Skeletal muscle cell (primary cell): ENCODE measurements around the gene APBB2.

Experiments
- DNase-seq: peaks from one replicate; pipeline ENCODE4 v3.0.0-alpha.2; 2010; ENCODE audit warnings: low read depth
- H3K4me3 ChIP-seq: 2 replicates; pipeline ENCODE4 v1.5.1; 2011; ENCODE audit warnings: low read depth, mild to moderate bottlenecking, control low read depth, low read length, moderate library complexity

APBB2 gene

DNA sequence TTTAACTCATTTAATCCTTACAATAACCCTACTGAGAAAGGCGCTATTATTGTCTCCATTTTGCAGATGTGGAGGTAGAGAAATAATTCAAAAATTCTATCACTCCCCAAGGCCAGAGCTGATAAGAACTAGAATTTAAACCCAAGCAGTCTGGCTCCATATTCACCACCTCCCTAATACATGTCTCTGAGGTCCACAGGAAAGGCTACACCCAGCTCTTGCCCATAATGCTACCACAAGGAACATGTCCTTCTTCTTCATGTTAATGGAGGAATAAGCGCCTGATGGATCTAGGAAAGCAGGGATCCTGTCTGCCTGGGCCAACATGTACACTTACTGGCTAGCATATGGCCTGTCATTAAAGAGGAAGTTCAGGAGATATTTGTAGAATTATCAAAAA is 16.3 kb downstream of the APBB2 start:
- H3K4me3 ChIP-seq, result no peak overlapping the region
- no peak for DNase-seq

DNA sequence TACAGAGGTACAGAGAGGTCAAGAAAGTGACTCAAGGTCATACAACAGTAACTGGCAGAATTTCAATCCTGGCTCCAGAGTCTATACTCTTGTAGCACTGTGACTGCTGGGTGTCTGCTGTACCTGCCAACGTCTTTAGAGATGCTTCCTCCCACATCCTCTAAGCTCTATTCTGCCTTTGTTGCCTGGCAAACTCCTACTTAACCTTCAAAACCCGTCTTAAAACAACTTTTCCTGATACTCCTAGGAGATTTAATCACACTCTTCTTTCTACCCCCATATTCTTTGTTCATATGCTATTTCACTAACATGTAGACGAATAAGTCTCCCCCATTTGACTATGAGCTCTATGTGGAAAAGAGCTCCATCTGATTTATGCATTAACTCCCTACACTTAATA is 16.8 kb downstream of the APBB2 start:
- H3K4me3 ChIP-seq, result no peak overlapping the region
- no peak for DNase-seq

DNA sequence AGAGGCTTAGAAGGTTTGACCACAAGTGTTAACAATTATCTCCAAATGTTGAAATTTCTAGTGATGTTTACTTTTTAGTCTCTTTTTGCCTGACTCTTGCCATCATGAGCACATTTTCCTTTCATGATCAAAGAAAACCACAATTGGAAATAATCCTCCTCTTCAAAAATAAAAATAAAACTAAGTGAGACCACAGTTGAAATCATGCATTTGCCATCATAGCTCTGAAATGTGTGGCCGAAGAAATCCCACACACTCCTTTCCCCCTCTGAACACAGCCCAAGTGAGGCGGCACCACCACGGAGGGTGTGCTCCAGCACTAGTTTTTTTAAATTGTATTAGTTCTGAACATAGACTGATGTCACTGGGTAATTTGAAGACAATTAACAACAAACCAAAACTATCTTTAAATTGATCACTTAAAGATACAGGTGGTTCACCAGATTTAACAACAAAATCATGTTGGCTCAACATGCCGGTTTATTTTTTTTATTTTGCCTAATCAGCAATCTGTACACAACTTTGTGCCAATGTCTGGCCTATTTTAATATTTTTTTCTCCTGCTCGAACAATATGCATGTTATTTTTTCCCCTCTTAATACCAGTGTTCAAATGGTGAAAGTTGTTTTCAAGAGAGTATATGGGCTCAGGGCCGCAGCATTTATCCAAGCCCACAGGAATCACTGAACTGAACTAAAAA is 17.6 kb downstream of the APBB2 start:
- no peak for DNase-seq
- H3K4me3 ChIP-seq, result no peak overlapping the region

DNA sequence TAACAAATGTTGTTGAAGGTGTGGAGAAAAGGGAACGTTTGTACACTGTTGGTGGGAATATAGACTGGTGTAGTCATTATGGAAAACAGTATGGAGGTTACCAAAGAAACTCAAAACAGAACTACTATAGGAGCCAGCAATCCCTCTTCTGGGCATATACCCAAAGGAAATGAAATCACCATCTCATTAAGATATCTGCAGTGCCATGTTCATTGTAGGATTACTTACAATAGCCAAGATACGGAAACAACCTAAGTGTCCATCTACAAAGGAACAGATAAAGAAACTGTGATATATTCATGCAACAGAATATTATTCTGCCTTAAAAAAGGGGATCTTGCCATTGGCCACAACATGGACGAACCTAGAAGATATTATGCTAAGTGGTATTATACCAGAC is 22.2 kb downstream of the APBB2 start:
- H3K4me3 ChIP-seq, result no peak overlapping the region
- no peak for DNase-seq

DNA sequence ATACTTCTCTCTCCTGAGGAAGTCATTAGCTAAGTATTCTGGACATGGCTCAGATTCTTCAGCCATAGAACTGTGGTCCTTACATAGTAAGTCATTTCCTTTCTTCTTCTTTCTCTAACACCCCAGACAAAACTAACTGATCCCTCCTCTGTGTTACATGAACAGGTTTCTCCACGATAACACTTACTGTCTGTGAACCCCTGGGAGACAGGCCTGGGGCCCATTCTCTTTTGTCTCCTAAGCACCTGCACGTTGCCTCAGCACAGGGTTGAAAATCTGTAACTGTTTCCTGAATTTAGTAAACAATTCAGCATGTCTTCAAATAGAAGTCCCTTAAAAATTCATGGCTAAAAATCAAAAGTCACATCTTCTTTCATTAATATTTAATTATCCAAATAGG is 24.7 kb downstream of the APBB2 start:
- no peak overlapping the region for H3K4me3 ChIP-seq
- DNase-seq, result no peak

DNA sequence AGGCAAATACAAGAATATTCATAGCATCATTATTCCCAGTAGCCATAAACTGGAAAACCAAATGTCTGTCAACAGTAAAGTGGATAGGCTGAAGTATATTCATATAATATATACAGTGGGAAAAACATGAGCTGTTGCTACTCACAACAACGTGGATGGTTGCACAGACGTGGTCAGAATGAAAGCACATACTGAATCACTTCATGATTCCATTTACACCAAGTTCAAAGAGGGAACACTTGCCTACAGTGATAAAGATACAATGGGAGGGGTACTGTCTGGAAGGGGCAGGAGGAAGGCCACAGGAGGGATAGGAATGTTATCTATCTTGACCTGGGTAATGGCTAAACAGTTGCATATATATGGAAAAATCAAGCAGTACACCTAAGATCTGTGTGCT is 25.3 kb downstream of the APBB2 start:
- no peak for DNase-seq
- no peak overlapping the region for H3K4me3 ChIP-seq

DNA sequence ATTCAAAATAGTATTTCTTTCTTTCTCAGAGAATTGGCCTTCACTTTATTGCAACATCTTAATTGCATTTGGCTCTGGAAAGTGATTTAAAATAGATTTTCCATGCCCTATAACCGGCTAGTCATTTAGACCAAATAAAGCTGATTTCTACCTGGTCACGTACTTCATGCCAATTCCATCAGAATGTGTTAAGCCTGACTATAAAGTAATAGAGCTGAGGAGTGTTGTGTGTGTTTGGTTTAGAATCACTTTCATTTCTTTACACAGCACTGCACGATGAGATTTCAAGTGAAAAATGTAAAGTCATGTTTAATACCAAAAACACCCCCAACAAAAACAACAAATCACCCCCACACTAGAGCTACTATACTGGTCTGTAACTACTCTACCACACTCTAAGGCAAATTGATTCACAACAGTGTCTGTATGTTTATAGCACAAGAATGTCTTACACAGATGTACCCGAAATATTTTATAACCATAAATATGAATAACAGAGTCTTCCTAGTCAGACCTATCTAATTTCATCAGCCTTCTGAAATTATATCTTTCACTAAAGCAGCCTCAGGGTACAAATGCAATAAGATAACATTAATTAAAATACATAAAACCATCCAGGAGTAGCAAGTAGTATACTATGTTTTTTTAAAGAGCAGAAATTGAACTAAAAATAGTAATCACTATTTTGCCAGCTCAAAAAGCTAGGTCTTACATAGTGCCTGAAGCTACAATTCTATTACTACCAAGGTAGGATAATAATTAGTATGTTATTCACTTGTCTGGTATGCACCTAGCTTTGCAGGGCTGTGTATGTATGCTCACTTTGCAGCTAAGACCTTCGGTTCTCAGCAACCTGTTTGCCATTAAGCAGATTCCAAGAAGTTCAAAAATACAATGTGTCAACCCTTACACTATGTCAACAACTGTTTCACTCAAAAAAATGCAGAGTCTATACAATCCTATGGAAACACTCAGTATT is 28.4 kb downstream of the APBB2 start:
- no peak for DNase-seq
- no peak overlapping the region for H3K4me3 ChIP-seq

DNA sequence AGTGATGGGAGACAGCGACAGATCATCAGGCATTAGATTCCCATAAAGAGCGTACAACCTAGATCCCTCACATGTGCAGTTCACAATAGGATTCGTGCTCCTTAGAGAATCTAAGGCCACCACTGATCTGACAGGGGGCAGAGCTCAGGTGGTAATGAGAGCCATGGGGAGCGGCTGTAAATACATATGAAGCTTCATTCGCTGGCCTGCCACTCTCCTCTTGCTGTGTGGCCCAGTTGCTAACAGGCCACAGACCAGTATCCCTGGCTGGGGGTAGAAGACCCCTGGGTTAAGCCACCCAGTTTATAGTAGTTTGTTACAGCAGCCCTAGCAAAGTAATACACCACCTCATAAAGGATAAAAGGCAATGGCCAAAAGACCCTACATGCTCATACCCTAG is 30.3 kb downstream of the APBB2 start:
- no peak for DNase-seq
- H3K4me3 ChIP-seq, result no peak overlapping the region

DNA sequence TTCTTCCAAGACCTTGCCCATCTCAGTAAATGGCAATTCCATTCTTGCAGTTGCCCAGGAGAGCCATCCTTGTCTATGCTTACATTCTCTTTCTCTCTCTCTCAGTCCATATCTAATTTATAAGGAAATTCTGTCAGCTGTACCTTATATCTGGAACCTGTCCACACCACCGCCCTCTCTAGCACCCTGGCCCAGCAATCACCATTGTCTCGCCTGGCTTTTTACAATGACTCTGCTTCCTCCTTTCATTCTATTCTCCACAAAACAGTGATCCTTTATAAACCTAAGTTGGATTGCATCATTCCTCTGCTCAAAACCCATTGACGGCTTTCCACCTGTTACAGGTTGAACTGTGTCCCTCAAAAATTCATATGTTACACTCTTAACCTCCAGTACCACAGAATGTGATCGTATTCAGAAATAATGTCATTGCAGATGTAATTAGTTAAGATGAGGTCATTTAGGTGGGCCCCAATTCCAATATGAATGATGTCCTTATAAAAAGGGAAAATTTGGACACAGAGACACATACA is 31.3 kb downstream of the APBB2 start:
- DNase-seq, result no peak
- H3K4me3 ChIP-seq, result no peak overlapping the region

DNA sequence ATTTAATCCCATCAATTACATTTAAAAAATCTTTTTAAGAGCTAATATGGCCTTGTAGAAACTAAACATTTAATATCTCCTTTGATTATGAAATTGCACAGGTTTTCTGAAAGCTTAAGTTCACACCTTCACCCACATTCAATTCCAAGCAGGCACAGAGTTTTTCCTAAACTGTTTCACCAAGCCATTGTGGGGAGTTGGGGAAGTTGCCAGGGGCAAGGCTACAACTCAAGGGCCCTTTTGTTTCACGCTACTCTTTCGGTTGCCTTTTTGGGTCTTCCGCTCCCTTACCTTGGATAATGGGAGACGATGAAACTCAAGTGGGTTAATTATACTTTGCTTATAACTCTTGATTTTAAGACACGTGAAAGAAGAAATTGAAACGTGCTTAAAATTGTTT is 33.3 kb downstream of the APBB2 start:
- no peak for DNase-seq
- no peak overlapping the region for H3K4me3 ChIP-seq

DNA sequence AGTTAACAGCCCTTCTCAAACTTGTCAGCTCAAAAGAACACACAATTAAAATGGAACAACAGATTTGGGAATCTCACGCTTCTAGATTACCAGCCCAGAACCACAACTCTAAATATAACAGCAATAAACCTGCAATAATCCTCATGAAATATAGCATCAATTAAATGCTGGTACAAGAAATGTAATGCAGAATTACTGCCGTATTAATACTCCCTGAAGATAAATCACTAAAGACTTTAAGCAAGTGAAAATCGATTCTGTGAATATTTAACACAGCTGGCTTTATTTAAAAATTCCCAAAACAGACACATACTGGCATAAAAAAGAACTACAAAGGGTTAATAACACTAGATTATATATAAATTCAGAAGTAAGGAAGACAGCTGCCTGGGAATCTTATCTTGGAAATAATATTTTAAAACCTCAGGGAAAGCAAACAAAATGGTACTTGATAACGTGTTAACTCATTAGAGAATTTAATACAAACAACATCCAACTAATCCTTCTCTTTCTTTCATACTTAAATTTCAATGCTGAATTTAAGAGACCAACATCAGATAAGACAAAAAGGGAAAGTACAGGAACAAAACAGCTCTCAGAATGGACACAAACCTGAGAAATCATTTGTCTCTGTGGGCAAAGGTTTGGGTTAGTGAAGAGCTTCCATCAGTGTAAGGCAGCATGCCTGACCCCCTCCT is 34.7 kb downstream of the APBB2 start:
- H3K4me3 ChIP-seq, result no peak overlapping the region
- no peak for DNase-seq

DNA sequence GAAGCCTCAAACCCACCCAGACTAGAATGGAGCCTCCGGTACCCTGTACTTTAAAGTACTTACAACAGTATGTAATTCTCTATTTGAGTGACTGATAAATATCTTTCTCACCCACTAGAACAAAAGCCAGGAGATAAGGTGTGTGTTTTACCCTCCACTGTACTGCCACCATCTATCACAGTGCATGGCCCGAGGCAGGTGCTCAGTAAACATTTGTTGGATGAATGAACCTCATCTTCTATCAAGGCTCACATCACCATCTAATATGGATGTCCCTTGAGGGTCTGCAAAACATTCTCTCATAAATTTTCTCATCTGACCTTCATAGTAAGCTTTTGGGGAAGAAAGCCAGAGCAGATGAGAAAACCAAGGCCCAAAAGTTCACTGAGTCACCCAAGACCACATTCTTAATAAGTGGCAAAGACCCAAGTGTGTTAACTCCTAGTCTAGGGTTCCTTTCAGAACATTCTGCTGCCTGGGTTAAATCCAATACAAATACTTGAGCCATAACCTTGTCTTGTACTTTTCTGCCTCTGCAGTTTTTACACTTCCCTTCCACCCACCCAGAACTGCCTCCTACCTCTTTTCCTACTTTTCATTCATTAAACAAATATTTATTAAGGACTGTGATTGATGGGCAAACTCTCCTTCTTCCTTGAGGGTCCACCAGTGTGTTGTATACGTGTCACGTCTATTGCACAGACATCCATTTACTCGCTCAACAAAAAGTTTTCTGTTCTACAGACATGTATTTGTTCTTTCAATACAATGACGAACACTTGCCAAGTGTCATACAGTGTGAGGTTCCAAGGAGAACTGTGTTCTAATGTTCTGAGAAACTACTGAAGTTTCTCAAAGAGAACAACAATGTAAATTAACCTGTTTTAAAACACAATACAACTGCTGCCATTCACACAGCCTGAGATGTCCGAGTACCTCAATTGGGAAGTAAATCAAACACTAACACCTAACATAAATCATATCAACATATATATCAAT is 35.7 kb downstream of the APBB2 start:
- no peak overlapping the region for H3K4me3 ChIP-seq
- DNase-seq, result peak; percentile 94

DNA sequence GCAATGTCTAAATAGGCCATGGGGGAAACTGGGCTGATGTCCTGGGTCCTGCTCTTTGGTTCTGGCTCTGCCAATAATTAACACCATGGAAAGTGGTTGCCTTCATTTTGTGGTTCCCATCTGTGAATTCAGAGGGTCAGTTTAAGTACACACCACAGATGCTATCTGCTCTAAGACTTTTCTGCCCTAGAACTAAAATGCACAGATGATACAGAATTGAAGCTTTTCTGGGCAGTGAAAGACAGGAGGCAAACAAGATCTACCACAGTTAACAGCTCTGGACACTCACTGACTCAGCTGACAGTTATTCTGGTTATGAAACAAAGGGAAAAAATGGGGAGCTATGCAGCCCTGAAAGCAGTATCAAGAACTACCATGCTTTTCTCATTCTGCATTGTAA is 37.3 kb downstream of the APBB2 start:
- H3K4me3 ChIP-seq, result no peak overlapping the region
- DNase-seq, result peak; percentile 64

DNA sequence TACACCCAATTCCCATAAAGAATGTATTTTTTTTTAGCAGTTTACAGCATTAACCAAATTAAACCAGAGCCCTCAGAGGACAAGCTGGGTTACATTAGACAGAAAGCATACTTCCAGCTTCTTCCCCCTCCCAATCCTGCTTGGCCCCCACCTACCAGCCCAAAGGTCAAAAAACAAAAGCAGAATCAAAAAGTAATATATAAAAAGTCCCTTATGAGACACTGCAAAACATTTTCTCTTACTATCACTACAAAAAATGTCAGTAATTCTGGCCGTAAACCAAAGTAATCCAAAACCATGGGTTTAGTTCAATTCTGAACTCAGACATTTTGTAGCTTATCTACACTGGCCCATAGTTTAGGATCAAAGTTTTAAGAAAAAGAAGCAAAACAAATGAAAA is 38.0 kb downstream of the APBB2 start:
- no peak overlapping the region for H3K4me3 ChIP-seq
- no peak for DNase-seq

DNA sequence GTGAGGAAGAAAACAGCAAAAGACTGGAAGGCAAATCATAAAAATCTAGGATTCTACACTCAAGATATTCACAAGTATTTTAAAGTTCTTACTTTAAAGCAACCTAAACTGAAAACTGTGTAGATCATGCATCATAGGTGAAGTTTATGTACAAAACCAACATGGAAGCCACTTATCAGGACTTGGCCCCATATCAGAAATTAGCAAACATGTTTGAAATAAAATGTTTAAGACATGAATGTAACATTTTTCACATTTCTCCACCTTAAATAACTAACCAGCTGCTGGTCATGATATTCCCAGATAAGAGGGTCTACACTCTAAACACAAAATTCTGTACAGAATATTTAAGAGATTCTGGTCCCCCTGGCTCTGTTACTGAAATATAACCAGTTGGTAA is 38.5 kb downstream of the APBB2 start:
- DNase-seq, result no peak
- no peak overlapping the region for H3K4me3 ChIP-seq

DNA sequence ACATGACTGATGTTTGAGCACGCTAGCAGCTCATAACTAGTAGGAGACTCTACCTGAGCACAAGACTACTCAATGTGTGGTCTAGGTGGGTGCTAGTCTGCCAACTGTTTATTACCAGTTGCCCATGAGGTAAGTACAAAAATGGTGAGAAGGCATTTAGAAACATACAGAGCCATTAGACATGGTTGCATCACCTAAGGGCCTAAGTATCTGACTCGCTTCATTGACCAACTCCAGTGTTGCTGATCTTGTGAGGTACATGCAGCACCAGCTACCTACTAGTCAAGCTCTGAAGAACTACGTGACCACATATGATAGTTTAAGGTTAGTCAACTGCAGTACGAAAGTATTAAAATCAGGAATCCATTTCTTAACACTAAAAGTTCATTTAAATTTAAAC is 39.9 kb downstream of the APBB2 start:
- no peak for DNase-seq
- no peak overlapping the region for H3K4me3 ChIP-seq

DNA sequence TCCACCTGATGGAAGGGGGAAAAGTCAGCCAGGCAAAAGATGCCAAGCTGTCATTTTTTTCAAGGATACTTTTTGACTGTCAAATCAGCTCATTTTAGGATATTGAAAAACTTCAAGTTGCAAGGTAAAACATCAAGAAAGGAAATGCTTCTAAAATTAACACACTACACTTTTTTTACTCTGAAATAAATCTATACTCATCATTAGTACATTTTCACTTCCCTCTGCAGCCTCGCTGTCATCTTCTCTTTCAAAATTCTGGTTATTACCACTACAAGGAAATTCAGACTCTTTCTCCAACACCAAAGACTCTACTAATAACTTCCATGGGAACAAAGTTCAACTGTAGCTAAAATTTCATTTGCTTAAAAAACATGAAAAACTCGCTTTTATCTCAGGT is 41.6 kb downstream of the APBB2 start:
- H3K4me3 ChIP-seq, result no peak overlapping the region
- DNase-seq, result no peak

DNA sequence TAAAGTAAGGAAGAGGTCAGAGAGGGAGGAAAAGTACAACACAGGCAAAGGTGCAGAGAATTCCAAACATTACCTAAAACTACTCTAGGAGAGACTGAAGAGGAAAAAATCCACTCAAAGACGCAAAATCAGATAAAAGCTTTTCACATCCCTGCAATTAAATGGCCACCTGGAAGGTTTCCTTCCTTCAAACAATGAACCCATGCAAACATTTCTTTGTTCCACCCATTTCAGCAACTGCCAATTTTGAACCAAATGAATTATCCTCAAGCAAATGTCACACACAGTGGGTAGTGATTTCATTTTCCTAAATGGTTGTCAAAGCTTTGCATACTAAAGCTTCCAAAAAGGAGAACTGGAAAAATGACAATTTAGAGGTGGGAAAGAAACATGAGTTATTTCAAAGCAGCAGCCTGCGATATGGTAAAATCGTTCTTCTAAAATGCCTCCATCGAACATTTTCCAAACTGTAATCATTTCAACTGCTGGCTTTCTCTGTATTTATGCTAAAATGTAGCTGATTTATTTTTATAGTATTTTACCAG is 45.0 kb downstream of the APBB2 start:
- no peak overlapping the region for H3K4me3 ChIP-seq
- no peak for DNase-seq

DNA sequence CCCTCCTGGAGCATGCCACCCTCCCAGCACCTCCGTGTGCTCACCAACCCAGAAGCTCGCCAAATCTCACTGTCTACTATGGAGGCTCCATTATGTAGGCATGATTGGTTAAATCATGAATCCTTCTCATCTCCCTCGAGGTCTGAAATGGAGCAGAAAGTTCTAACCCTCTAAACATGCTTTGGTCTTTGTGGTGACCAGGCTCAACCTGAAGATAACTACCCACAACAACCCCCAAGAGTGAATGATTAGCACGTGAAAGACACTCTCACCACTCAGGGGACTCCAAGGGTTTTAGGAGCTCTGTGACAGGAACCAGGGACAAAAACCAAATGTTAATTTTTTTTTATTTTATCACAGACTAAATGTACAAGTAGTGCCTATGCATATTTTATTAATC is 47.2 kb downstream of the APBB2 start:
- H3K4me3 ChIP-seq, result no peak overlapping the region
- no peak for DNase-seq
